WTC11 (cell line): ENCODE data around the gene COX10. TPM values are rescaled to one million over a fixed set of nuclear protein-coding genes. Genes with fewer than 3 reads are reported as not detected.
"Not testable (repeated sequence)": the region's sequence is repeated elsewhere in the genome, so short reads cannot be mapped to it uniquely, and the experiment has no call there.

Experiments
- ATAC-seq: fragments of 200-7000 bp; cut with Tn5 transposase; 2 replicates; pipeline ENCODE4 v1.10.0; 2021; ENCODE audit warnings: mild to moderate bottlenecking, moderate library complexity
- CTCF ChIA-PET: fragments of 300-600 bp; sonication (Branson Sonifier 250); formaldehyde crosslinking; loops from one replicate; lab custom pipeline; 2021; ENCODE audit warnings: antibody characterized with exemption; lab: Charles Lee
- POLR2A ChIA-PET: fragments of 350-600 bp; sonication (Branson Sonifier 250); formaldehyde crosslinking; loops from one replicate; lab custom pipeline; 2021; ENCODE audit warnings: antibody characterized with exemption; lab: Charles Lee
- DNase-seq: peaks from one replicate; pipeline ENCODE4 v3.0.0; 2021; ENCODE audit warnings: low spot score
- H3K27ac Mint-ChIP-seq: 2 replicates; pipeline ENCODE4 v1.8.0; 2021; ENCODE audit warnings: mixed read lengths
- H3K27me3 Mint-ChIP-seq: 2 replicates; pipeline ENCODE4 v1.8.0; 2021; ENCODE audit warnings: low read depth, mild to moderate bottlenecking, moderate library complexity, mixed read lengths
- H3K36me3 Mint-ChIP-seq: 2 replicates; pipeline ENCODE4 v1.8.0; 2021; ENCODE audit warnings: mixed read lengths
- H3K4me1 Mint-ChIP-seq: 2 replicates; pipeline ENCODE4 v1.8.0; 2022; ENCODE audit warnings: mixed read lengths
- H3K4me3 Mint-ChIP-seq: 2 replicates; pipeline ENCODE4 v1.8.0; 2021; ENCODE audit warnings: mild to moderate bottlenecking, moderate library complexity, mixed read lengths
- H3K9me3 Mint-ChIP-seq: 2 replicates; pipeline ENCODE4 v1.8.0; 2021; ENCODE audit warnings: mixed read lengths
- JUN ChIP-seq: sonication (generic); formaldehyde crosslinking; IDR thresholded peaks from 2 replicates; pipeline ENCODE4 v1.8.0; 2023; ENCODE audit warnings: mild to moderate bottlenecking, missing genetic modification reagents
- MYBL2 ChIP-seq: sonication (generic); formaldehyde crosslinking; IDR thresholded peaks from 2 replicates; pipeline ENCODE4 v1.8.1; 2023; ENCODE audit warnings: mild to moderate bottlenecking, moderate library complexity, missing genetic modification reagents
- NR1H2 ChIP-seq: sonication (generic); formaldehyde crosslinking; IDR thresholded peaks from 2 replicates; pipeline ENCODE4 v1.9.0; 2021; ENCODE audit warnings: mild to moderate bottlenecking, moderate library complexity, missing genetic modification reagents
- NR3C1 ChIP-seq: sonication (generic); formaldehyde crosslinking; conservative IDR thresholded peaks from 2 replicates; pipeline ENCODE4 v1.8.1; 2023; ENCODE audit warnings: low read depth, mild to moderate bottlenecking, missing genetic modification reagents
- ZNF423 ChIP-seq: fragments of 250-450 bp; sonication (Bioruptor Pico); IDR thresholded peaks from 2 replicates; pipeline ENCODE4 v2.1.2; 2022; ENCODE audit warnings: mild to moderate bottlenecking, moderate library complexity
- total RNA-seq: library from RNA; stranded (reverse); gene quantifications from 3 replicates; pipeline ENCODE4 v1.2.3, GENCODE V29; 2021
- TF ChIP-seq, protein P1 (sequence below): sonication (generic); formaldehyde crosslinking; conservative IDR thresholded peaks from 2 replicates; pipeline ENCODE4 v1.8.1; 2022; ENCODE audit warnings: mild to moderate bottlenecking, missing genetic modification reagents
- TF ChIP-seq, protein P2 (sequence below): sonication (generic); formaldehyde crosslinking; IDR thresholded peaks from 2 replicates; pipeline ENCODE4 v1.8.1; 2022; ENCODE audit warnings: low read depth, missing genetic modification reagents, borderline replicate concordance
- TF ChIP-seq, protein P3 (sequence below): sonication (generic); formaldehyde crosslinking; IDR thresholded peaks from 2 replicates; pipeline ENCODE4 v1.8.1; 2022; ENCODE audit warnings: mild to moderate bottlenecking, missing genetic modification reagents, moderate library complexity, borderline replicate concordance
- TF ChIP-seq, protein P4 (sequence below): sonication (generic); formaldehyde crosslinking; IDR thresholded peaks from 2 replicates; pipeline ENCODE4 v1.8.1; 2023; ENCODE audit warnings: mild to moderate bottlenecking, missing genetic modification reagents, borderline replicate concordance
- TF ChIP-seq, protein P5 (sequence below): sonication (generic); formaldehyde crosslinking; IDR thresholded peaks from 2 replicates; pipeline ENCODE4 v1.8.1; 2023; ENCODE audit warnings: mild to moderate bottlenecking, missing genetic modification reagents
- TF ChIP-seq, protein P6 (sequence below): fragments of 250-450 bp; sonication (Bioruptor Pico); IDR thresholded peaks from 2 replicates; pipeline ENCODE4 v1.9.0; 2021; ENCODE audit warnings: moderate library complexity, mild to moderate bottlenecking, inconsistent platforms, borderline replicate concordance
- TF ChIP-seq, protein P7 (sequence below): sonication (generic); formaldehyde crosslinking; IDR thresholded peaks from 2 replicates; pipeline ENCODE4 v1.8.1; 2022; ENCODE audit warnings: missing genetic modification reagents, borderline replicate concordance

Gene COX10
- total RNA-seq, 1 experiment from 2014 or later = 22.0 TPM

- TF ChIP-seq ZNF423 (CRISPR knock-in tag) (no peak), MYBL2 (CRISPR knock-in tag) (no peak)
- TF ChIP-seq, protein P1, sequence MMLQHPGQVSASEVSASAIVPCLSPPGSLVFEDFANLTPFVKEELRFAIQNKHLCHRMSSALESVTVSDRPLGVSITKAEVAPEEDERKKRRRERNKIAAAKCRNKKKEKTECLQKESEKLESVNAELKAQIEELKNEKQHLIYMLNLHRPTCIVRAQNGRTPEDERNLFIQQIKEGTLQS (CRISPR knock-in tag) = no peak
- TF ChIP-seq, protein P2, sequence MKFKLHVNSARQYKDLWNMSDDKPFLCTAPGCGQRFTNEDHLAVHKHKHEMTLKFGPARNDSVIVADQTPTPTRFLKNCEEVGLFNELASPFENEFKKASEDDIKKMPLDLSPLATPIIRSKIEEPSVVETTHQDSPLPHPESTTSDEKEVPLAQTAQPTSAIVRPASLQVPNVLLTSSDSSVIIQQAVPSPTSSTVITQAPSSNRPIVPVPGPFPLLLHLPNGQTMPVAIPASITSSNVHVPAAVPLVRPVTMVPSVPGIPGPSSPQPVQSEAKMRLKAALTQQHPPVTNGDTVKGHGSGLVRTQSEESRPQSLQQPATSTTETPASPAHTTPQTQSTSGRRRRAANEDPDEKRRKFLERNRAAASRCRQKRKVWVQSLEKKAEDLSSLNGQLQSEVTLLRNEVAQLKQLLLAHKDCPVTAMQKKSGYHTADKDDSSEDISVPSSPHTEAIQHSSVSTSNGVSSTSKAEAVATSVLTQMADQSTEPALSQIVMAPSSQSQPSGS (CRISPR knock-in tag) = no peak
These were observed 96.3 kb downstream of the COX10 start (continued) for GRCh38 chr17:14165616-14166015.

- H3K27ac Mint-ChIP-seq, DNase-seq, H3K4me1 Mint-ChIP-seq, H3K4me3 Mint-ChIP-seq, H3K27me3 Mint-ChIP-seq, ATAC-seq, POLR2A ChIA-PET, CTCF ChIA-PET: not testable (repeated sequence)
- Mint-ChIP-seq H3K9me3 (peaks cover 40% of the 10 kb centered on the region), H3K36me3 (peaks cover 40% of the 10 kb centered on the region)
These were observed 98.5 kb downstream of the COX10 start for GRCh38 chr17:14167831-14168230.

DNA sequence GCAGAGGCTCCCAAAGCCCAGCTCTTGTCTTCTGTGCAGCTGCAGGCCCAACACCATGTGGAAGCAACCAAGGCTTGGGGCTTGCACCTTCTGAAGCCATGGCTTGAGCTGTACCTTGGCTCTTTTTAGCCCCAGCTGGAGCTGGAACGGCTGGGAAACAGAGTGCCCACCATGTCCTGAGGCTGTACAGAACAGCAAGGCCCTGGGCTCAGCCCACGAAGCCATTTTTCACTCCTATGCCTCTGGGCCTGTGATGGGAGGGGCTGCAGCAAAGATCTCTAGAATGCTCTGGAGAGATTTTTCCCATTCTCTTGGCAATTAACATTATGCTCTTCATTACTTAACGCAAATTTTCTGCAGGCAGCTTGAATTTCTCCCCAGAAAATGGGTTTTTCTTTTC is 99.3 kb downstream of the COX10 start:
- Mint-ChIP-seq H3K4me1 (peaks cover 10% of the 10 kb centered on the region), H3K36me3 (peaks cover 40% of the 10 kb centered on the region), H3K27ac (no peak overlapping the region), H3K9me3 (peaks cover 40% of the 10 kb centered on the region), H3K27me3 (no peaks in the 10 kb centered on the region; the same call in 1 of the 2 replicates), H3K4me3 (no peak overlapping the region)
- CTCF ChIA-PET = no interaction called here
- POLR2A ChIA-PET = no interaction called here
- TF ChIP-seq, protein P3, sequence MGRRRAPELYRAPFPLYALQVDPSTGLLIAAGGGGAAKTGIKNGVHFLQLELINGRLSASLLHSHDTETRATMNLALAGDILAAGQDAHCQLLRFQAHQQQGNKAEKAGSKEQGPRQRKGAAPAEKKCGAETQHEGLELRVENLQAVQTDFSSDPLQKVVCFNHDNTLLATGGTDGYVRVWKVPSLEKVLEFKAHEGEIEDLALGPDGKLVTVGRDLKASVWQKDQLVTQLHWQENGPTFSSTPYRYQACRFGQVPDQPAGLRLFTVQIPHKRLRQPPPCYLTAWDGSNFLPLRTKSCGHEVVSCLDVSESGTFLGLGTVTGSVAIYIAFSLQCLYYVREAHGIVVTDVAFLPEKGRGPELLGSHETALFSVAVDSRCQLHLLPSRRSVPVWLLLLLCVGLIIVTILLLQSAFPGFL (CRISPR knock-in tag) = no peak
- TF ChIP-seq NR1H2 = no peak
- TF ChIP-seq, protein P4, sequence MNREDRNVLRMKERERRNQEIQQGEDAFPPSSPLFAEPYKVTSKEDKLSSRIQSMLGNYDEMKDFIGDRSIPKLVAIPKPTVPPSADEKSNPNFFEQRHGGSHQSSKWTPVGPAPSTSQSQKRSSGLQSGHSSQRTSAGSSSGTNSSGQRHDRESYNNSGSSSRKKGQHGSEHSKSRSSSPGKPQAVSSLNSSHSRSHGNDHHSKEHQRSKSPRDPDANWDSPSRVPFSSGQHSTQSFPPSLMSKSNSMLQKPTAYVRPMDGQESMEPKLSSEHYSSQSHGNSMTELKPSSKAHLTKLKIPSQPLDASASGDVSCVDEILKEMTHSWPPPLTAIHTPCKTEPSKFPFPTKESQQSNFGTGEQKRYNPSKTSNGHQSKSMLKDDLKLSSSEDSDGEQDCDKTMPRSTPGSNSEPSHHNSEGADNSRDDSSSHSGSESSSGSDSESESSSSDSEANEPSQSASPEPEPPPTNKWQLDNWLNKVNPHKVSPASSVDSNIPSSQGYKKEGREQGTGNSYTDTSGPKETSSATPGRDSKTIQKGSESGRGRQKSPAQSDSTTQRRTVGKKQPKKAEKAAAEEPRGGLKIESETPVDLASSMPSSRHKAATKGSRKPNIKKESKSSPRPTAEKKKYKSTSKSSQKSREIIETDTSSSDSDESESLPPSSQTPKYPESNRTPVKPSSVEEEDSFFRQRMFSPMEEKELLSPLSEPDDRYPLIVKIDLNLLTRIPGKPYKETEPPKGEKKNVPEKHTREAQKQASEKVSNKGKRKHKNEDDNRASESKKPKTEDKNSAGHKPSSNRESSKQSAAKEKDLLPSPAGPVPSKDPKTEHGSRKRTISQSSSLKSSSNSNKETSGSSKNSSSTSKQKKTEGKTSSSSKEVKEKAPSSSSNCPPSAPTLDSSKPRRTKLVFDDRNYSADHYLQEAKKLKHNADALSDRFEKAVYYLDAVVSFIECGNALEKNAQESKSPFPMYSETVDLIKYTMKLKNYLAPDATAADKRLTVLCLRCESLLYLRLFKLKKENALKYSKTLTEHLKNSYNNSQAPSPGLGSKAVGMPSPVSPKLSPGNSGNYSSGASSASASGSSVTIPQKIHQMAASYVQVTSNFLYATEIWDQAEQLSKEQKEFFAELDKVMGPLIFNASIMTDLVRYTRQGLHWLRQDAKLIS (CRISPR knock-in tag) = no peak
- TF ChIP-seq JUN (CRISPR knock-in tag) = no peak
- TF ChIP-seq NR3C1 (CRISPR knock-in tag) = no peak
- TF ChIP-seq, protein P5, sequence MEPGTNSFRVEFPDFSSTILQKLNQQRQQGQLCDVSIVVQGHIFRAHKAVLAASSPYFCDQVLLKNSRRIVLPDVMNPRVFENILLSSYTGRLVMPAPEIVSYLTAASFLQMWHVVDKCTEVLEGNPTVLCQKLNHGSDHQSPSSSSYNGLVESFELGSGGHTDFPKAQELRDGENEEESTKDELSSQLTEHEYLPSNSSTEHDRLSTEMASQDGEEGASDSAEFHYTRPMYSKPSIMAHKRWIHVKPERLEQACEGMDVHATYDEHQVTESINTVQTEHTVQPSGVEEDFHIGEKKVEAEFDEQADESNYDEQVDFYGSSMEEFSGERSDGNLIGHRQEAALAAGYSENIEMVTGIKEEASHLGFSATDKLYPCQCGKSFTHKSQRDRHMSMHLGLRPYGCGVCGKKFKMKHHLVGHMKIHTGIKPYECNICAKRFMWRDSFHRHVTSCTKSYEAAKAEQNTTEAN = no peak
- TF ChIP-seq, protein P6, sequence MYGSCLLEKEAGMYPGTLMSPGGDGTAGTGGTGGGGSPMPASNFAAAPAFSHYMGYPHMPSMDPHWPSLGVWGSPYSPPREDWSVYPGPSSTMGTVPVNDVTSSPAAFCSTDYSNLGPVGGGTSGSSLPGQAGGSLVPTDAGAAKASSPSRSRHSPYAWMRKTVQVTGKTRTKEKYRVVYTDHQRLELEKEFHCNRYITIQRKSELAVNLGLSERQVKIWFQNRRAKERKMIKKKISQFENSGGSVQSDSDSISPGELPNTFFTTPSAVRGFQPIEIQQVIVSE = no peak
- TF ChIP-seq, protein P7, sequence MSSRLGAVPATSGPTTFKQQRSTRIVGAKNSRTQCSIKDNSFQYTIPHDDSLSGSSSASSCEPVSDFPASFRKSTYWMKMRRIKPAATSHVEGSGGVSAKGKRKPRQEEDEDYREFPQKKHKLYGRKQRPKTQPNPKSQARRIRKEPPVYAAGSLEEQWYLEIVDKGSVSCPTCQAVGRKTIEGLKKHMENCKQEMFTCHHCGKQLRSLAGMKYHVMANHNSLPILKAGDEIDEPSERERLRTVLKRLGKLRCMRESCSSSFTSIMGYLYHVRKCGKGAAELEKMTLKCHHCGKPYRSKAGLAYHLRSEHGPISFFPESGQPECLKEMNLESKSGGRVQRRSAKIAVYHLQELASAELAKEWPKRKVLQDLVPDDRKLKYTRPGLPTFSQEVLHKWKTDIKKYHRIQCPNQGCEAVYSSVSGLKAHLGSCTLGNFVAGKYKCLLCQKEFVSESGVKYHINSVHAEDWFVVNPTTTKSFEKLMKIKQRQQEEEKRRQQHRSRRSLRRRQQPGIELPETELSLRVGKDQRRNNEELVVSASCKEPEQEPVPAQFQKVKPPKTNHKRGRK (CRISPR knock-in tag) = no peak
- ATAC-seq (no peak), DNase-seq (no peak)
